ENCODE measurements around the gene FER. TPM values are rescaled to one million over a fixed set of nuclear protein-coding genes. Genes with fewer than 3 reads are reported as not detected.
A peak's percentile ranks its signal among the peaks of the same experiment; 100 is the strongest.

Gene FER
- total RNA-seq, 4 donors from 2014 or later, result 13.4 to 30.0 (median 19.6) TPM

- 42 to 60% methylated on average over 2 to 3 of the region's 3 CpGs for WGBS, 2 donors
- intact Hi-C loops (cut with DNase I), result no loop called here
- Histone ChIP-seq H3K4me3 (no peak overlapping the region), H3K9me3 (no peaks in the 10 kb centered on the region), H3K4me1 (peaks cover 2 to 19% (median 5%) of the 10 kb centered on the region in 3 donors), H3K27me3 (no peaks in the 10 kb centered on the region), H3K36me3 (no peaks in the 10 kb centered on the region), H3K27ac (no peak overlapping the region)
- no peak for DNase-seq
- no peak for TF ChIP-seq POLR2A (IDR thresholded peaks at IDR 0.05)
- TF ChIP-seq CTCF (IDR thresholded peaks at IDR 0.05), result no peak
Observed at GRCh38 chr5:108743846-108744245, 3.9 kb upstream of the FER start.

GRCh38 chr5:108747111-108747773 is 455 bp upstream of the FER start:
- TF ChIP-seq POLR2A (IDR thresholded peaks at IDR 0.05), result no peak
- Histone ChIP-seq H3K27ac (peak overlapping the region; percentile 97 to 100 (median 99)), H3K27me3 (no peaks in the 10 kb centered on the region), H3K9me3 (no peaks in the 10 kb centered on the region), H3K4me1 (peaks cover 5 to 42% (median 10%) of the 10 kb centered on the region in 3 donors), H3K4me3 (peak overlapping the region; percentile 65 to 92 (median 77)), H3K36me3 (no peaks in the 10 kb centered on the region)
- 30 to 34% methylated on average over 10 of the region's 10 CpGs for WGBS, 2 donors
- intact Hi-C loops (cut with DNase I), result no loop called here
- DNase-seq, result no peak

- TF ChIP-seq CTCF (IDR thresholded peaks at IDR 0.05) (peak in 5 of 6 experiments; percentile 4 to 31 (median 6)), POLR2A (IDR thresholded peaks at IDR 0.05) (peak in 3 of 4 donors; percentile 84 to 99 (median 99))
- no peaks in the 10 kb centered on the region for H3K36me3 ChIP-seq
- WGBS, 2 donors, result 0% methylated on average over 4 of the region's 69 CpGs; no CpG with 5 or more reads in 1 of the 2 donors
- peak overlapping the region; percentile 65 to 92 (median 77) for H3K4me3 ChIP-seq
- peaks cover 2 to 47% (median 10%) of the 10 kb centered on the region in 3 donors for H3K4me1 ChIP-seq
- H3K27ac ChIP-seq, result peak overlapping the region; percentile 97 to 100 (median 99)
- H3K9me3 ChIP-seq, result no peaks in the 10 kb centered on the region
- H3K27me3 ChIP-seq, result no peaks in the 10 kb centered on the region
- DNase-seq, result peak; percentile 95
- intact Hi-C loops (cut with DNase I), result no loop called here
Observed at GRCh38 chr5:108748401-108749127, 867 bp downstream of the FER start.

- Histone ChIP-seq H3K4me3 (peak overlapping the region; percentile 65 to 92 (median 77)), H3K27me3 (no peaks in the 10 kb centered on the region), H3K36me3 (no peaks in the 10 kb centered on the region), H3K4me1 (peaks cover 0 to 54% (median 10%) of the 10 kb centered on the region in 3 donors), H3K27ac (peak overlapping the region; percentile 97 to 100 (median 99)), H3K9me3 (no peaks in the 10 kb centered on the region)
- 2 to 3% methylated on average over 15 to 17 of the region's 40 CpGs for WGBS, 2 donors
- intact Hi-C loops (cut with DNase I), result no loop called here
- TF ChIP-seq POLR2A (IDR thresholded peaks at IDR 0.05), result no peak
- no peak for DNase-seq
Observed at GRCh38 chr5:108749128-108749861, 1.6 kb downstream of the FER start.

- Histone ChIP-seq H3K36me3 (no peaks in the 10 kb centered on the region), H3K27me3 (no peaks in the 10 kb centered on the region), H3K4me3 (no peak overlapping the region), H3K9me3 (no peaks in the 10 kb centered on the region), H3K27ac (no peak overlapping the region), H3K4me1 (peaks cover 0 to 44% (median 7%) of the 10 kb centered on the region in 3 donors)
- intact Hi-C loops (cut with DNase I), result no loop called here
- WGBS, 2 donors, result 41 to 58% methylated on average over 3 of the region's 3 CpGs
- no peak for TF ChIP-seq POLR2A (IDR thresholded peaks at IDR 0.05)
- no peak for TF ChIP-seq CTCF (IDR thresholded peaks at IDR 0.05)
- DNase-seq, result no peak
Observed at GRCh38 chr5:108753331-108753730, 5.6 kb downstream of the FER start.
